Liver (tissue), 3 donors: ENCODE data around the gene ARMC9.

Source experiments
- ATF3 ChIP-seq: IDR thresholded peaks from 2 replicates; pipeline ENCODE4 v1.6.1; 2016; ENCODE audit warnings: antibody characterized with exemption
- CTCF ChIP-seq: fragments of 150-350 bp; IDR thresholded peaks from 2 replicates; pipeline ENCODE4 v1.5.1; 2017; ENCODE audit warnings: improper control_type of control experiment, low read depth, low read length; ENCODE audit not compliant: missing input control
- EGR1 ChIP-seq, 2 donors: IDR thresholded peaks; 2 replicates each; pipeline ENCODE4 v1.6.1; 2016 to 2018; ENCODE audit warnings: antibody characterized with exemption in 2 of 2, low read depth in 2 of 2
- FOXA1 ChIP-seq: IDR thresholded peaks from 2 replicates; pipeline ENCODE4 v1.6.1; 2016; ENCODE audit warnings: antibody characterized with exemption
- GABPA ChIP-seq, 2 donors: IDR thresholded peaks in 1 of 2; conservative IDR thresholded peaks in 1 of 2; 2 replicates each; pipeline ENCODE4 v1.6.1; 2016; ENCODE audit warnings: antibody characterized with exemption in 2 of 2, mild to moderate bottlenecking in 1 of 2, moderate library complexity in 1 of 2
- JUND ChIP-seq, 2 donors: IDR thresholded peaks; 2 replicates each; pipeline ENCODE4 v1.6.1; 2016; ENCODE audit warnings: antibody characterized with exemption in 2 of 2
- MAX ChIP-seq: IDR thresholded peaks from 2 replicates; pipeline ENCODE4 v1.6.1; 2016; ENCODE audit warnings: antibody characterized with exemption
- RAD21 ChIP-seq, 2 donors: IDR thresholded peaks; 2 replicates each; pipeline ENCODE4 v1.6.1; 2016; ENCODE audit warnings: antibody characterized with exemption in 2 of 2, mild to moderate bottlenecking in 2 of 2
- SP1 ChIP-seq: IDR thresholded peaks from 2 replicates; pipeline ENCODE4 v1.6.1; 2018; ENCODE audit warnings: antibody characterized with exemption, mild to moderate bottlenecking
- donor health status: healthy.
- donor health status: healthy.

GRCh38 chr2:231199219-231199618 is 788 bp downstream of the ARMC9 start:
- TF ChIP-seq CTCF (no peak), RAD21 (IDR thresholded peaks at IDR 0.05) (no peak), SP1 (no peak), JUND (IDR thresholded peaks at IDR 0.05) (no peak), EGR1 (IDR thresholded peaks at IDR 0.05; ENCODE audit: low read depth in 2 of 2) (no peak), FOXA1 (no peak), GABPA (IDR thresholded peaks at IDR 0.05 in 1 of 2, conservative IDR thresholded peaks at IDR 0.05 in 1 of 2) (no peak), MAX (no peak), ATF3 (no peak)
